ENCODE measurements around the gene VWA5A.
A peak's percentile ranks its signal among the peaks of the same experiment; 100 is the strongest.

DNA sequence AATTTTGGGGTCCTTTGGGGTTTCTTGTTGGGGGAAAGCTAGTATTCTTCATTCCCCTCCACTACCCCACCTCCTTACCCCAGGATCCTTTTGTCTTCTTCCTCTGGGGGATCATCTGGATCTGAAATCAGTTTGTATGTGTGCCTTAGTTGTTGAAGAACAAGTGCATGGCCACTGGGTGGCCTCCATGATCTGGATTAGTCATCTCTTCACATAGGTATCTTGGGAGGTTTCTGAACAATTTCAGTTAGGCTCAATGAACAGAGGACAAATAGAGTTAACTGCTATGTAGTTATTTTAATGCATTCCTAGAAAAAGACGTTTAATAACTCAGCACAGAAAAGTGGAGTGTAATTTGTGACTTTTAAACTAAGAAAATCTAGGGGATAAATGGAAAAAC is 7.1 kb upstream of the VWA5A start:
- no peak for TF ChIP-seq POLR2A (IDR thresholded peaks at IDR 0.05)
- TF ChIP-seq CTCF (IDR thresholded peaks at IDR 0.05), result peak in 4 of 6 experiments; percentile 34 to 37 (median 35)

Measured in adrenal gland (tissue), 5 donors.